Activated B cell treated with CpG ODN at 0.5 μM for 24 hours (primary cell): ENCODE results near the gene PDZK1. TPM values are rescaled to one million over a fixed set of nuclear protein-coding genes. Genes with fewer than 3 reads are reported as not detected.

ENCODE experiments used
- ATAC-seq: fragments of 200-7000 bp; cut with Tn5 transposase; one replicate; pipeline ENCODE4 v1.10.0; 2021; ENCODE audit warnings: low read depth, mild to moderate bottlenecking, moderate library complexity
- CTCF ChIA-PET: fragments of 350-600 bp; sonication (Branson Sonifier 250); formaldehyde crosslinking; loops from one replicate; lab custom pipeline; 2021; ENCODE audit warnings: antibody characterized with exemption; lab: Charles Lee
- POLR2A ChIA-PET: fragments of 350-600 bp; sonication (Branson Sonifier 250); formaldehyde crosslinking; loops from one replicate; lab custom pipeline; 2021; ENCODE audit warnings: antibody characterized with exemption; lab: Charles Lee
- DNase-seq: peaks from one replicate; pipeline ENCODE4 v3.0.0; 2022
- H3K27ac Mint-ChIP-seq: one replicate; pipeline ENCODE4 v1.8.0; 2020; ENCODE audit warnings: mixed read lengths
- H3K27me3 Mint-ChIP-seq: one replicate; pipeline ENCODE4 v1.8.0; 2021; ENCODE audit warnings: mixed read lengths
- H3K36me3 Mint-ChIP-seq: one replicate; pipeline ENCODE4 v1.8.0; 2021; ENCODE audit warnings: low read depth, mixed read lengths
- H3K4me1 Mint-ChIP-seq: one replicate; pipeline ENCODE4 v1.8.0; 2021; ENCODE audit warnings: mixed read lengths
- H3K4me3 Mint-ChIP-seq: one replicate; pipeline ENCODE4 v1.8.0; 2020; ENCODE audit warnings: mild to moderate bottlenecking, mixed read lengths
- H3K9me3 Mint-ChIP-seq: one replicate; pipeline ENCODE4 v1.8.0; 2020; ENCODE audit warnings: mixed read lengths
- intact Hi-C: fragments of 100-400 bp; cut with micrococcal nuclease; formaldehyde crosslinking; loops from one replicate; pipeline ENCODE4 v1.15.1; 2024
- total RNA-seq: library from RNA; stranded (reverse); gene quantifications from 2 replicates; pipeline ENCODE4 v1.2.3, GENCODE V29; 2022
- TF ChIP-seq, protein P1 (sequence below): fragments of 200-600 bp; IDR thresholded peaks from one replicate; pipeline ENCODE4 v1.8.0; 2022; ENCODE audit warnings: antibody characterized with exemption, mild to moderate bottlenecking

Gene PDZK1
- total RNA-seq = 0.13 TPM in 1 of 2 replicates, not detected in the other

GRCh38 chr1:145707183-145707867 is at the start of gene PDZK1:
PDZK1 (minus strand) TSS chr1:145707368; CDS start chr1:145688021, 19,347 bp downstream.
- Mint-ChIP-seq H3K9me3 (no peaks in the 10 kb centered on the region), H3K4me1 (no peaks in the 10 kb centered on the region), H3K4me3 (no peak within 1 kb of the TSS), H3K27ac (no peak within 1 kb of the TSS), H3K27me3 (peaks cover 2% of the 10 kb centered on the region), H3K36me3 (no peaks in the 10 kb centered on the region)
- TF ChIP-seq, protein P1, sequence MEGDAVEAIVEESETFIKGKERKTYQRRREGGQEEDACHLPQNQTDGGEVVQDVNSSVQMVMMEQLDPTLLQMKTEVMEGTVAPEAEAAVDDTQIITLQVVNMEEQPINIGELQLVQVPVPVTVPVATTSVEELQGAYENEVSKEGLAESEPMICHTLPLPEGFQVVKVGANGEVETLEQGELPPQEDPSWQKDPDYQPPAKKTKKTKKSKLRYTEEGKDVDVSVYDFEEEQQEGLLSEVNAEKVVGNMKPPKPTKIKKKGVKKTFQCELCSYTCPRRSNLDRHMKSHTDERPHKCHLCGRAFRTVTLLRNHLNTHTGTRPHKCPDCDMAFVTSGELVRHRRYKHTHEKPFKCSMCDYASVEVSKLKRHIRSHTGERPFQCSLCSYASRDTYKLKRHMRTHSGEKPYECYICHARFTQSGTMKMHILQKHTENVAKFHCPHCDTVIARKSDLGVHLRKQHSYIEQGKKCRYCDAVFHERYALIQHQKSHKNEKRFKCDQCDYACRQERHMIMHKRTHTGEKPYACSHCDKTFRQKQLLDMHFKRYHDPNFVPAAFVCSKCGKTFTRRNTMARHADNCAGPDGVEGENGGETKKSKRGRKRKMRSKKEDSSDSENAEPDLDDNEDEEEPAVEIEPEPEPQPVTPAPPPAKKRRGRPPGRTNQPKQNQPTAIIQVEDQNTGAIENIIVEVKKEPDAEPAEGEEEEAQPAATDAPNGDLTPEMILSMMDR = no peak
- DNase-seq = no peak
- intact Hi-C loops = no loop called here
- POLR2A ChIA-PET = no interaction called here
- ATAC-seq = no peak
- CTCF ChIA-PET = no interaction called here

DNA sequence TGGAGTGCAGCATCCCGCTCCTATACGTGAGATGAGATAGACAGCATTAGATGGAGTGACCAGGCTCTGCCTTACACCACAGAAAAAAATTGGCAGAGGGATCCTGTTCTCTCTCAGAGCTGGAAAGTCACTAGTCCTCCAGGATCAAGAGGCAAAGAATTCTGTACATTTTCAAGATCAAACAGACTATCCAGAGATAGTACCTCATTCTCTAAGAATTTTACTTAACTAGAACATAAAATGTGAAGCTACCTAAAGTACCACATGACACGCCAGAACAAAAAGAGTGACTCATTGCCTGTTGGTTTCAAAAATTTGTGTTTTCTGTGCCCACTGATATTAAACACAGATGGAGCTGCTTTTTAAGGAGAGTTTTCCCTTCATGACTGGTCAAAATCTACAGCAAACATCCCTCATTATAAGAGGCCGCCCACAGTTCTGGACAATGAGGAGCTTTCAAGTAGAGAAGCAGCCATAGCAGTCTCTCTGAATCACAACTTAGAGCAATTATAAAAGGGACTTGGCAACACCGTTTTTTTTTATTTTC is 44.4 kb upstream of the PDZK1 start:
- TF ChIP-seq, protein P1 = no peak
- intact Hi-C loops = no loop called here
- H3K4me3 Mint-ChIP-seq = no peak overlapping the region
- ATAC-seq (no peak), DNase-seq (no peak)
- H3K27me3 Mint-ChIP-seq = no peaks in the 10 kb centered on the region
- CTCF ChIA-PET = no interaction called here
- H3K36me3 Mint-ChIP-seq = peaks cover 81% of the 10 kb centered on the region
- H3K4me1 Mint-ChIP-seq = no peaks in the 10 kb centered on the region
- no peak overlapping the region for H3K27ac Mint-ChIP-seq
- H3K9me3 Mint-ChIP-seq = no peaks in the 10 kb centered on the region
- POLR2A ChIA-PET = no interaction called here

DNA sequence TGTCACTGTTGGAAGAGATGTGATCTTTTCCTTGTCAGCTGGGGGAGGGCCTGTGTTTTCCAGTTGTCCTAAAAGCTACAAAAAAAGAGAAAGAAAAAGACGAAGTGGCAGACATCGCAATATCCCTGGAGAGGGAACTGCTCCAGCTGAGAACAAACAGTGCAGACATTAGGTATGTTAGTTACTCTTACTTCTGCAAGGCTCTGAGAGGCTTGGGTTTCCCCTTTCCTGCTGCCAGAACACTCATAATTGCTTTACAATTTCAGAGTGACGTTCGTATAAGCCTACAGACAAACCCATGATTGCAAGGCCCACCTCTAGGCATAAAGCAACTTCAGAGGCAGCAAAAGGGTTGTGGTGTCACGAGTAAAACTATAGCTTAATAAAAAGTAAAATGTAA is 43.3 kb upstream of the PDZK1 start:
- H3K27ac Mint-ChIP-seq = no peak overlapping the region

GRCh38 chr1:145747398-145748247 is 40.5 kb upstream of the PDZK1 start:
- TF ChIP-seq, protein P1 = no peak
- POLR2A ChIA-PET = no interaction called here
- CTCF ChIA-PET = no interaction called here
- Mint-ChIP-seq H3K36me3 (peaks cover 84% of the 10 kb centered on the region), H3K9me3 (no peaks in the 10 kb centered on the region), H3K27ac (no peak overlapping the region), H3K27me3 (no peaks in the 10 kb centered on the region), H3K4me1 (no peaks in the 10 kb centered on the region), H3K4me3 (no peak overlapping the region)
- DNase-seq (no peak), ATAC-seq (no peak)
- intact Hi-C loops = no loop called here

More for the DNA sequence above, 43.3 kb upstream of the PDZK1 start:
- peaks cover 77% of the 10 kb centered on the region for H3K36me3 Mint-ChIP-seq
- ATAC-seq (no peak), DNase-seq (no peak)
- intact Hi-C loops = no loop called here
- H3K4me1 Mint-ChIP-seq = no peaks in the 10 kb centered on the region
- H3K9me3 Mint-ChIP-seq = no peaks in the 10 kb centered on the region
- POLR2A ChIA-PET = no interaction called here
- H3K4me3 Mint-ChIP-seq = no peak overlapping the region
- no peaks in the 10 kb centered on the region for H3K27me3 Mint-ChIP-seq
- TF ChIP-seq, protein P1 = no peak
- CTCF ChIA-PET = no interaction called here

GRCh38 chr1:145740269-145740668 is 33.1 kb upstream of the PDZK1 start:
- Mint-ChIP-seq H3K4me3 (no peak overlapping the region), H3K4me1 (no peaks in the 10 kb centered on the region), H3K27ac (no peak overlapping the region), H3K36me3 (peaks cover 41% of the 10 kb centered on the region), H3K9me3 (no peaks in the 10 kb centered on the region), H3K27me3 (no peaks in the 10 kb centered on the region)
- ChIA-PET POLR2A (no interaction called here), CTCF (no interaction called here)
- DNase-seq = no peak
- no peak for ATAC-seq
- intact Hi-C loops = no loop called here
- TF ChIP-seq, protein P1 = no peak
